Measurements from ENCODE around the gene C21orf58.

Gene C21orf58

DNA sequence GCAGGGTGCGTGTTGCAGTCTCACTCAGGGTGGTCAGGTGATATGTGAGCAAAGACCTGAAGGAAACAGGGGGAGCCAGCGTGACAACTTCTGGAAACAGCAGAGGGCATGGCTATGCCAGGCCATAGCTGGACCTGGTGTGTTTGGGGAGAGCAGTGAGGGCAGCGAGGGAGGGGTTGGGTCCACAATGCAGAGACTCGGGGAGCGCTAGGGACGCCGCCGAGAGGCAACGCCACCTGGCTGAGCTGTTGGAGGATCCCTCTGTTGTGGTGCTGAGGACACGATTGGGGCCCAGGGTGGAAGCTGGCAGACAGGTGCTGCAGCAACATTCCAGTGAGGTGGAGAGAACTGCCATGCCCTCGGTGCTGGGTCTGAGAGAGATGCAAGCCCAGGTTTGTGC, 68.5 kb downstream of the C21orf58 start:
- no peak for DNase-seq (ENCODE audit: low spot score)

DNA sequence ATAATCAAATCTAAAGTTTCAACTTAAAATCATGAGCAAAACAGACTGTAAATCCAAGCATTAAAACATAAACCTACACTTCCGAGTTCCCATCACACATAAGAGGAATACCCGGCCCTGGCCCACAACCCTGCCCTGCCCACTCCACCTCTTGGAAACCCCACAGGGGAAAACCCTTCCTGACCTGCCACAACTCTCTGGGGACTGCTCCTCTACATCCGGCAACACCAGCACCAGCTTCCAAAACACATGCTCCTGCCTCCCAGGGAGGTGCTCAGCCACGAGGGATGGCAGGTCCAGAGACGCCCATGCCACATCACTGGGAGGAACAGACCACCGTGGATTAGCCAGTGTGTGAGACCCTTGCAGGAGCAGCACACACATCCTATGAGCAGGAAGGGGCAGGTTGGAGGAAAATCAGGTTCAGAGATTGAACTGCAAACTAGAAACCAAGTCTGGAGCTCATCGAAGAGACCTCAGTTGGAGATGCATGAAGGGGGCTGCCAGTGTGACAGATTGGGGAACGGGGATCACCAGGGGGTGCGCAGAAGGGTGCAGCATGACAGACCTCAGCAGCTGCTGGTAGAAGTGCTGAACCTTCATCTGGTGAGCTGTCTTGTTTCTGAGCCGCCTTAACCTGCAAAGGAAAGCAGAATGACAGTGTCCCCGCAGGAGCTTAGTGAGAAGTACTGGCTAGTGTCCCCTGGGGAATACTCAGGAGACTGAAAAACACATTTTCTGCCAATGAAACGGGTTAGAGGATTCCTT, 69.3 kb downstream of the C21orf58 start:
- DNase-seq (ENCODE audit: low spot score), result no peak

DNA sequence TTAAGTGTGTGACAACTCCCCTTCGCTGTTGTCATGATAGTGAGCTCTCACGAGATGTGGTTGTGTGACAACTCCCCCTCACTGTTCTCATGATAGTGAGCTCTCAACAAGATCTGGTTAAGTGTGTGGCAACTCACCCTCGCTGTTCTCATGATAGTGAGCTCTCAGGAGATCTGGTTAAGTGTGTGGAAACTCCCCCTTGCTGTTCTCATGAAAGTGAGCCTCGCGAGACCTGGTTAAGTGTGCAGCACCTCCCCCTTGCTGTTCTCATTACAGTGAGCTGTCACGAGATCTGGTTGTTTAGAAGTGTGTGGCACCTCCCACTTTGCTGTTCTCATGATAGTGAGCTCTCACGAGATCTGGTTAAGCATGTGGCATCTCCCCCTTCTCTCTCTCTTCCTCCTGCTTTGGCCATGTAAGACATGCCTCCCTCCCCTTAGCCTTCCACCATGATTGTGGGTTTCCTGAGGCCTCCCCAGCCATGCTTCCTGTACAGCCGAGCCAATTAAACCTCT, 70.0 kb downstream of the C21orf58 start:
- no peak for DNase-seq (ENCODE audit: low spot score)

DNA sequence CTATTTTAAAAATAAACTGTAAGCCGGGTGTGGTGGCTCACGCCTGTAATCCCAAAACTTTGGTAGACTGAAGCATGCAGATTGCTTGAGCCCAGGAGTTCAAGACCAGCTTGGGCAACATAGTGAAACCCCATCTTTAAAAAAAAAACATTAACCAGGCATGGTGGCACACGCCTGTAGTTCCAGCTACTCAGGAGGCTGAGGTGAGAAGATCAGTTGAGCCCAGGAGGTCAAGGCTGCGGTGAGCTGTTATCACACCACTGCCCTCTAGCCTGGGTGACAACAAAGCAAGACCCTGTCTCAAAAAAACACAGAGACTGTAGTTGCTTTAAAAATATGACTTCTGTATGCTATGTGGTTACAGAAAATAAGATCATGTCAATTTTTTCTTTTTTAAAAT, 70.8 kb downstream of the C21orf58 start:
- DNase-seq (ENCODE audit: low spot score), result no peak
